NCI-H82 treated with DMSO at 0.1 percent for 48 hours (cell line): ENCODE data around the gene CHD9.
A peak's percentile ranks its signal among the peaks of the same experiment; 100 is the strongest.

Source experiments
- DNase-seq: peaks from one replicate; lab custom pipeline; 2025; ENCODE audit not compliant: unreplicated experiment; lab: John Stamatoyannopoulos, UW

The CHD9 gene

GRCh38 chr16:53091466-53092211 lies 36.8 kb downstream of the CHD9 start:
- peak; percentile 38 for DNase-seq

GRCh38 chr16:53092284-53092683 lies 37.5 kb downstream of the CHD9 start:
- DNase-seq: no peak

DNA sequence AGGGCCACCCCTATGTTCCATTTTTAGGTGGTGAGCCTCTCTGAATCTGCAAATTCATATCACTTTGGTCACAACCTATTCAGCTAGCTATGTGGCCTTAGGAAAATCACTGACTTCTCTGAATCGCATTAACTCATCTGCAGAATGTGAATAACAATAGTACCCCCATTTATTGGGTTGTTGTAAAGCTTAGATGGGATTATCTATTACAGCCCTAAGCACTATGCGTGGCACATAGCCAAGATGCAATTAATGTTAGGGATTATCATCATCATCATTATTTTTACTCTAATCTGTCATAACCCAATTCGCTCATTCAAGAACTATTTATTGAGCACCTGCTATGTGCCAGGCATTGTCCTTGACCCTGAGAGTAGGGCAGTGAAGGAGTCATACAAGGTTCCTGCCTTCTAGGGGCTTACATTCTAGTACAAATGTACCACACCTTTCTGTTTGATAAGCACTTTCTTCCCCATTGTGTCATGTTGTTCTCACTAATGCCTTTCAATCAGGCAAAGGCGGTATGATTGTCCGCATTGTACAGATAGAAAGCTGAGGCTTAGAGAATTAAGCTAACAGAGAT lies 38.5 kb downstream of the CHD9 start:
- peak; percentile 6 for DNase-seq

- DNase-seq: no peak
Observed at GRCh38 chr16:53094013-53094630, 39.3 kb downstream of the CHD9 start.

DNA sequence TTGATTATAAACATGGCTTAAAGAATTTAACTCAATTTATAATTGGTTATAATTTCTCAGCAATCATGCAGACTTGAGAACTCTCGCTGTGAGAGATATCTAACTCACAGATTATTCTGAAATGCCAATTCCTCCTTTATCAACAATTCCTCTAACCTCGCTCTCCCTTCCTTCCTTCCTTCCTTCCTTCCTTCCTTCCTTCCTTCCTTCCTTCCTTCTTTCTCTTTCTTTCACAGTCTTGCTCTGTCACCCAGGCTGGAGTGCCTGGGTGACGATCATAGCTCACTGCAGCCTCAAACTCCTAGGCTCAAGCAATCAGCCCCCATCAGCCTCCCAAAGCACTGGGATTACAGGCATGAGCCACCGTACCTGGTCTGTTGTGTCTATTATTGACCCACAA lies 42.4 kb downstream of the CHD9 start:
- no peak for DNase-seq

- DNase-seq: no peak
Observed at GRCh38 chr16:53098526-53099317, 43.9 kb downstream of the CHD9 start.

DNA sequence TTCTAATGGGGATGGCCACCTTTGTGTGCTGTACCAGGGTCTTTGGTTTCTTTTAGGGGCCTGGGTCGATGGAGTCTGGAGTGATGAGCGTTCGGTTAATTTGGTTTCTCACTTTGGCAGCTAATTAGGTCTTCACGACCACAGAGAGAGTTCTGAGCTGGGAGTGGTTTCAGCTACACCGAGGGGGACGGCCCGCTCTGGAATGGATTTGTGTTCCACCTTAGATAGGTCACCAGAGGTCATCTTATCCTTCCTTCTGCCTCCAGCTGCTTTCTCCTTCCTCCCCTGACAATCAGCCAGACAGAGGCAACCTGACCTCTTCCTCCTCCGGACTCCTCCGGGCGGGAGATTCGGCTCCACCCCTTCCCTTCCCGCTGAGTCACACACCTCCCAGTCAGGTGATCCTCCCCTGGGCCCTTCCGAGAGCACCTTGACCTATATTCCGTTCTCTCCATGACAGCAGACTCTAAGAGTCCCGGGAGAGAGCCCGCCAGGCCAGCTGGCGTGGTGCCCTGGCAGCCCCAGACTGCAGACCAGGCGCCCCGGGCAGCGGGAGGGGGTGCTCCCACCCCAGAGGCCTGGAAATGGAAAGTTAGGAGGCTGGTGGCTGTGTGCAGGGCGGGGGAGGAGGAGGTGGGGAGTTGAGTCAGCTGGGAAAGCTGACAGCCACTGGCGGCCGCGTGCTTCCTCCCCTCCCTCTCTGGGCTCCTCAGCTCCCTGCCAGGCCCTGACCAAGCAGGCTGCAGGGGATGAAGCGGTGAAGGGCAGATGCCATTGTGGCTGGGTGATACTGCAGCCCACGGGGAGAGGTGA lies 44.7 kb downstream of the CHD9 start:
- DNase-seq: peak; percentile 48

DNA sequence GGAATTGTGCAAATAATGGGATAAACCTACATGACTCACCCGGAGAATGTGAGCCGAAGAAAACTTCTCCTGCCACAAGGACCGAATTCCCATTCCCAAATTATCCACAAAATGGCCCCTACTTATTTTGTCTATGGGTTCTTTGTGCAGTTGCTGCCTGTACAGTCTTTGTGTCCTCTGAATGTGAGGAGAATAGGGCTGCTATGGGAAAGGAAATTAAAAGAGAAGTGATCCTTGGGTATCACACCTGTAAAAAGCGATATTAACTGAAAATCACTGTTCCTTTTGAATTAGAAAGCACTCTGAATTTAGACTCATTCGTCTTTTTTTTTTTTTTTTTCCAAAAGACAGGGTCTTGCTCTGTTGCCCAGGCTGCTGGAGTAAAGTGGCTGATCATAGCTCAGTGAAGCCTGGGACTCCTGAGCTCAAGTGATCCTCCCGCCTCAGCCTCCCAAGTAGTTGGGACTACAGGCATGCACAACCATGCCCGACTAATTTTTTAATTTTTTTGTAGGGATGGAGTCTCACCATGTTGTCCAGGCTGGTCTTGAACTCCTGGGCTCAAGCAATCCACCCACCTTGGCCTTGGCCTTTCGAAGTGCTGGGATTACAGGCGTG lies 45.4 kb downstream of the CHD9 start:
- DNase-seq: no peak

GRCh38 chr16:53100889-53101288 lies 46.1 kb downstream of the CHD9 start:
- no peak for DNase-seq

DNA sequence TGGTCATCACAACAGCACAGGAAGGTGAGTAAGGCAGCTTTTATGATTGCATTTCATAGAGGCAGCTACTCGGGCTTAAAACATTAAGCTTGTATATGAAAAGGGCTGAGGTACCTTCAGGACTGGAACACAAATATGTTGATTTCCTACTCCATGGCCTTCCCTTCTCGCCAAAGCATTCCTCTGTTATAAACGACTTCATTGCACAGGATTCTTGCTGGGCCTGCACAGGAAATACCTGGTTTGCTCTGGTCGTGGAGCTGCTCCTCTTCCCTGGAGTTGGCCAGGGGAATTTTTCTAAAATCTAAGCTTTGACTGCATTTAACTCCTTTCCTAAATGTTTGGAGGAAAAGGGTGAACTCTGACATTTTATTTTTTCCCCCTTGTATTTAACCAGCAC lies 49.0 kb downstream of the CHD9 start:
- DNase-seq: no peak

- DNase-seq: no peak
Observed at GRCh38 chr16:53105565-53105964, 50.8 kb downstream of the CHD9 start.

DNA sequence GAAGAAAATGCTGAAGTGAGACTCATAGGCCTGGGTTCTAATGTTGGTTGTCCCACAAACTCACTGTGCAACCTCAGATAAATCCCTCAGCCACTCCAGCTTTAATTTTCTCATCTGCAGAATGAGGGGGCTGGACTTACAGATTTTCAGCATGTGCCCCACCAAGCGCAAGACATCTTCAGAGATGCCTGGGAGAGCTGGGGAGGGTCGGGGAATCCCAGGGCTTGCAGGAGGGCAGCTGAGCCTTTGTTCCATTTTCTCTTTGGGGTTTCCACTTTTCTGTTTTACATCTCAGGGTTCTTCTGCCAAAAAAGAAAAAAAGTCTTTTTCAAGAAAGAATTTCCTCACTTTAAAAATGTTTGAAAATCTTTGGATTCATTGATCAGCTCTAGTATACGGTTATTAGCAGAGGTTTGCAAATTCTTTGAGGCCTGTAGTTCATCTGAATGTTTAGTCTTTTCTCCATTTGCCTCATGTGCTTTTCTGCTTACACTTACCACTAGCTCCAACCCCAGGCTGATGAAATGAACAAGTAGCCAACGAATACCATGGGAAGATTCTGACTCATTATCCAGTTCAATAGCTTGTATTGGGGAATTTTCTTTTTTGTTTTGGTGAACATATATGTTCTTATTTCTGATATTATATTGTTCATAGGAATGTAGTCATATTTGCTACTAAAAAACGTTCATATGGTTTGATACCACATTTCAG lies 56.4 kb downstream of the CHD9 start:
- no peak for DNase-seq

- DNase-seq: no peak
Observed at GRCh38 chr16:53112015-53112414, 57.2 kb downstream of the CHD9 start.

DNA sequence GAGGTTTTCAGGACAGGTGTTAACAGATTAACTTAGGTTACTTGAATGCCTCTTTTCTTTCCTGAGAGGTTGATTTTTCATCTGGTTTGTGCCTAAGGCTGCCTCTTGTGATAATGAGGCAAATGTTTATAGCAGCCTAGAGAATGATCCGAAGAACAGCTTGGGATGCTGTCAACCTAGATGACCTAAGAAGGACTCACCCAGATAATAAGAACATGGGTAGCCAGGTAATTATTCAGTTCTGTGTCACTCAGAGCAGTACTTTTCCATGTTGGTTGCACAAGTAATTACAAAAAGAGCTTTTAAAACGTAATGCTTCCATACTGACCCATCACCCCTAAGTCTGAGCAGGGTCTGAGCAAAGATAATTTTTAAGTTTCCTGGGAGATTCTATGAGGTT lies 60.3 kb downstream of the CHD9 start:
- DNase-seq: no peak

GRCh38 chr16:53115773-53116172 lies 61.0 kb downstream of the CHD9 start:
- no peak for DNase-seq

- DNase-seq: no peak
Observed at GRCh38 chr16:53121043-53121620, 66.3 kb downstream of the CHD9 start.

GRCh38 chr16:53121661-53122060 lies 66.9 kb downstream of the CHD9 start:
- no peak for DNase-seq

GRCh38 chr16:53123747-53124146 lies 69.0 kb downstream of the CHD9 start:
- no peak for DNase-seq

DNA sequence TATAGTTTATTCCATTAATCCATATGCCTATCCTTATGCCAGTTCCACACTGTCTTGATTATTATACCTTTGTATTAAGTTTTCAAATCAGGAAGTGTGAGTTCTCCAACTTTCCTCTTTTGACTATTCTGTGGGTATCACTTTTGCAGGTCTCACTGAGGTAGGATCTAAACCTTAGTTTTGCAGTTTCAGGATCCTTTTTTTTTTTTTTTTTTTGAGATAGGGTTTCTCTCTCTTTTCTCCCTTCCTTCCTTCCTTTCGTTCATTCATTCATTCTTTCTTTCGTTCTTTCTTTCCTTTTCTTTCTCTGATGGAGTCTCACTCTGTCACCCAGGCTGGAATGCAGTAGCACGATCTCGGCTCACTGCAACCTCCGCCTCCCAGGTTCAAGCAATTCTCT lies 71.6 kb downstream of the CHD9 start:
- DNase-seq: no peak
